GM18526 (cell line): ENCODE measurements around the gene BFSP1.

Experiments used
- POLR2A ChIP-seq: IDR thresholded peaks from 3 replicates; pipeline ENCODE4 v1.6.1; 2011; ENCODE audit not compliant: insufficient read length; ENCODE audit errors: extremely low read depth

BFSP1 gene

GRCh38 chr20:17470521-17470920, 60.7 kb downstream of the BFSP1 start:
- TF ChIP-seq POLR2A: no peak

- no peak for TF ChIP-seq POLR2A
Measured at GRCh38 chr20:17469246-17470030, 61.7 kb downstream of the BFSP1 start.

- no peak for TF ChIP-seq POLR2A
Measured at GRCh38 chr20:17468073-17468840, 62.9 kb downstream of the BFSP1 start.

- TF ChIP-seq POLR2A: no peak
Measured at GRCh38 chr20:17467120-17467655, 64.0 kb downstream of the BFSP1 start.

- TF ChIP-seq POLR2A: no peak
Measured at GRCh38 chr20:17466641-17467040, 64.5 kb downstream of the BFSP1 start.

- no peak for TF ChIP-seq POLR2A
Measured at GRCh38 chr20:17465236-17465635, 65.9 kb downstream of the BFSP1 start.

- no peak for TF ChIP-seq POLR2A
Measured at GRCh38 chr20:17463711-17464110, 67.5 kb downstream of the BFSP1 start.

- TF ChIP-seq POLR2A: no peak
Measured at GRCh38 chr20:17461941-17462340, 69.2 kb downstream of the BFSP1 start.

GRCh38 chr20:17460119-17460518, 71.1 kb downstream of the BFSP1 start:
- no peak for TF ChIP-seq POLR2A

GRCh38 chr20:17457588-17458190, 73.5 kb downstream of the BFSP1 start:
- no peak for TF ChIP-seq POLR2A

- no peak for TF ChIP-seq POLR2A
Measured at GRCh38 chr20:17457079-17457478, 74.1 kb downstream of the BFSP1 start.

- no peak for TF ChIP-seq POLR2A
Measured at GRCh38 chr20:17456279-17456678, 74.9 kb downstream of the BFSP1 start.

GRCh38 chr20:17453592-17453991, 77.6 kb downstream of the BFSP1 start:
- TF ChIP-seq POLR2A: no peak

GRCh38 chr20:17452441-17452840, 78.7 kb downstream of the BFSP1 start:
- no peak for TF ChIP-seq POLR2A

- no peak for TF ChIP-seq POLR2A
Measured at GRCh38 chr20:17449031-17449430, 82.1 kb downstream of the BFSP1 start.

- TF ChIP-seq POLR2A: no peak
Measured at GRCh38 chr20:17448071-17448470, 83.1 kb downstream of the BFSP1 start.
